Measurements from ENCODE around the gene USF3. TPM values are rescaled to one million over a fixed set of nuclear protein-coding genes. Genes with fewer than 3 reads are reported as not detected.

Gene USF3
- total RNA-seq, 1 experiment from 2014 or later, result 13.5 TPM

GRCh38 chr3:113698956-113699355, 2.5 kb upstream of the USF3 start:
- RAD21 ChIA-PET (ENCODE audit: low non-redundant PET in 1 of 2, low total read pairs in 2 of 2, uncharacterized antibody in 2 of 2, unreplicated experiment in 2 of 2), result no interaction called here
- no TSS peak for BruUV-seq (replicated peaks)
- Histone ChIP-seq H3K9me3 (ENCODE audit: control insufficient read depth in 1 of 2, insufficient read depth in 1 of 2, low read depth in 1 of 2, low read length in 2 of 2) (no peaks in the 10 kb centered on the region), H3K4me1 (ENCODE audit: control insufficient read depth in 1 of 2, insufficient read depth in 2 of 2, low read length in 2 of 2) (peaks cover 4 to 17% of the 10 kb centered on the region in 2 experiments; a peak in 3 of 4 replicates), H3K4me3 (replicated peaks in 1 of 2; ENCODE audit: low read depth in 1 of 2, low read length in 2 of 2) (no peak overlapping the region), H2AFZ (ENCODE audit: low read depth, low read length, poor library complexity, severe bottlenecking) (no peak overlapping the region), H3K79me2 (ENCODE audit: insufficient read depth, low read length) (peaks cover 4% of the 10 kb centered on the region; the same call in 1 of the 2 replicates), H3K27ac (ENCODE audit: low read depth, low read length) (no peak overlapping the region), H4K20me1 (ENCODE audit: insufficient read depth) (no peaks in the 10 kb centered on the region), H3K4me2 (ENCODE audit: low read length) (no peak overlapping the region), H3K27me3 (ENCODE audit: insufficient read depth, low read length) (no peaks in the 10 kb centered on the region), H3K9me2 (ENCODE audit: insufficient read depth) (no peaks in the 10 kb centered on the region), H3K9ac (ENCODE audit: low read length) (no peak overlapping the region), H3K36me3 (ENCODE audit: control insufficient read depth in 1 of 2, insufficient read depth in 2 of 2, low read length in 2 of 2) (no peaks in the 10 kb centered on the region)
- DNase-seq (ENCODE audit: low read depth, low spot score), result no peak
- no peak for TF ChIP-seq ZNF274 (IDR thresholded peaks at IDR 0.05; ENCODE audit: low read depth, low read length)
- no peak for TF ChIP-seq FOSL1 (IDR thresholded peaks at IDR 0.05; ENCODE audit: low read depth)
- no peak for TF ChIP-seq POLR2A (IDR thresholded peaks at IDR 0.05; ENCODE audit: borderline replicate concordance, extremely low read depth, insufficient read depth, insufficient read length)
- no peak for TF ChIP-seq CTCF (IDR thresholded peaks at IDR 0.05 in 2 of 3, conservative IDR thresholded peaks at IDR 0.05 in 1 of 3; ENCODE audit: borderline replicate concordance in 1 of 3, insufficient read depth in 1 of 3, low read depth in 2 of 3, low read length in 2 of 3)
- no peak for TF ChIP-seq RAD21 (IDR thresholded peaks at IDR 0.05; ENCODE audit: low read depth)
- TF ChIP-seq, protein P1, sequence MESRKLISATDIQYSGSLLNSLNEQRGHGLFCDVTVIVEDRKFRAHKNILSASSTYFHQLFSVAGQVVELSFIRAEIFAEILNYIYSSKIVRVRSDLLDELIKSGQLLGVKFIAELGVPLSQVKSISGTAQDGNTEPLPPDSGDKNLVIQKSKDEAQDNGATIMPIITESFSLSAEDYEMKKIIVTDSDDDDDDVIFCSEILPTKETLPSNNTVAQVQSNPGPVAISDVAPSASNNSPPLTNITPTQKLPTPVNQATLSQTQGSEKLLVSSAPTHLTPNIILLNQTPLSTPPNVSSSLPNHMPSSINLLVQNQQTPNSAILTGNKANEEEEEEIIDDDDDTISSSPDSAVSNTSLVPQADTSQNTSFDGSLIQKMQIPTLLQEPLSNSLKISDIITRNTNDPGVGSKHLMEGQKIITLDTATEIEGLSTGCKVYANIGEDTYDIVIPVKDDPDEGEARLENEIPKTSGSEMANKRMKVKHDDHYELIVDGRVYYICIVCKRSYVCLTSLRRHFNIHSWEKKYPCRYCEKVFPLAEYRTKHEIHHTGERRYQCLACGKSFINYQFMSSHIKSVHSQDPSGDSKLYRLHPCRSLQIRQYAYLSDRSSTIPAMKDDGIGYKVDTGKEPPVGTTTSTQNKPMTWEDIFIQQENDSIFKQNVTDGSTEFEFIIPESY (IDR thresholded peaks at IDR 0.05; ENCODE audit: extremely low read depth, insufficient replicate concordance, low read length), result no peak
- no peak for TF ChIP-seq SRF (IDR thresholded peaks at IDR 0.05; ENCODE audit: low read depth)
- no peak for TF ChIP-seq JUND (IDR thresholded peaks at IDR 0.05)
- TF ChIP-seq, protein P2, sequence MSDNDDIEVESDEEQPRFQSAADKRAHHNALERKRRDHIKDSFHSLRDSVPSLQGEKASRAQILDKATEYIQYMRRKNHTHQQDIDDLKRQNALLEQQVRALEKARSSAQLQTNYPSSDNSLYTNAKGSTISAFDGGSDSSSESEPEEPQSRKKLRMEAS (IDR thresholded peaks at IDR 0.05), result no peak
- no peak for TF ChIP-seq CBX3 (IDR thresholded peaks at IDR 0.05; ENCODE audit: low read depth)
- no peak for TF ChIP-seq ELF1 (IDR thresholded peaks at IDR 0.05; ENCODE audit: borderline replicate concordance, low read depth)
- TF ChIP-seq EZH2 (IDR thresholded peaks at IDR 0.05), result no peak
- TF ChIP-seq SIN3A (IDR thresholded peaks at IDR 0.05; ENCODE audit: low read depth), result no peak
- no peak for TF ChIP-seq EGR1 (IDR thresholded peaks at IDR 0.05; ENCODE audit: low read depth)
- no peak for TF ChIP-seq ATF3 (IDR thresholded peaks at IDR 0.05)
- TF ChIP-seq CEBPB (IDR thresholded peaks at IDR 0.05; ENCODE audit: low read depth), result no peak
- TF ChIP-seq TCF7L2 (IDR thresholded peaks at IDR 0.05; ENCODE audit: borderline replicate concordance, extremely low read depth, insufficient read depth, insufficient read length), result no peak
- no peak for TF ChIP-seq ZFX (IDR thresholded peaks at IDR 0.05)
- POLR2A ChIA-PET, result no interaction called here
- intact Hi-C loops (cut with micrococcal nuclease), result no loop called here
- ATAC-seq, result no peak
- CTCF ChIA-PET, result no interaction called here
